Diencephalon (tissue), 1 donor: ENCODE results near the gene ACKR4. TPM values are rescaled to one million over a fixed set of nuclear protein-coding genes. Genes with fewer than 3 reads are reported as not detected.

Source experiments
- total RNA-seq: library from RNA; depleted of rRNA; stranded (reverse); fragments of >200 nt; gene quantifications from one replicate; pipeline ENCODE4 v1.2.3, GENCODE V29; 2014

Gene ACKR4
- not detected for total RNA-seq

DNA sequence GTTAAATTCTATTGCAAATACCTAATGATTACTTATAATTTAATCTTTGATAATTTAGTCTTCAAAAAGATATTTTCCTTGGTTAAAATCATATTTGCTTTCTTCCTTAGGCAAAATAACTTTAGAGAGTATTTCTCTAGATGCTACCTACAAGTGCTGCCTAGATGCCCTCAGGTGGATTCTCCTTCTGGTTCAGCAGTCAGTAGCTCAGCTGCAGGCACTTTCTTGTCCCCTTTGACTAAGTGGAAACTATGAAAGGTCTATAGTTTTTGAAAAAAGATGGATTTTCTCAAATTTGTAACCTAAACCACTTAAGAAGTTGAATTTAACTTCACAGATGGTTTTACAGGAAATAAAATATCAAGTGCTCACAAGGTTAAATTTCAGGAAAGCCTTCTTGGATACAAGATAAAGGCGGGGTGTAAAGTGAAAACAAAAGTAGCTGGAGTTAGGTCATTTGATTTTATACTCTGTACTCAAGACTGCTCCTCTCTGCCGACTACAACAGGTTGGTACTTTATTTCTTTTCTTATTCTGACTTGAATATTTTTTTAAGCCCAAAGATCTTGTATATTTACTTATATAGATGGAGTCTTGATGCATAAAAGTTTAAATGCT, at the start of gene ACKR4:
Gene ACKR4, plus strand, starts transcription at position 455 of the 618 bp plus-strand sequence. CDS start 3,128 bp downstream, outside the sequence.

Other genes with a start within 250 kb of the ACKR4 start
- gene DNAJC13, start 179.8 kb upstream of the ACKR4 start, total RNA-seq, result 72.4 TPM
- 34.6 TPM for gene ACAD11, start 62.5 kb downstream of the ACKR4 start, total RNA-seq
- 91.3 TPM for gene UBA5, start 63.1 kb downstream of the ACKR4 start, total RNA-seq
- gene NPHP3, start 125.1 kb downstream of the ACKR4 start, total RNA-seq, result 21.7 TPM